HG03460 (cell line): ENCODE measurements around the gene DTYMK.

ENCODE experiments used
- ATAC-seq: cut with Tn5 transposase; IDR thresholded peaks from one replicate; pipeline ENCODE4 v1.9.1; 2021; ENCODE audit not compliant: unreplicated experiment

The DTYMK gene

DNA sequence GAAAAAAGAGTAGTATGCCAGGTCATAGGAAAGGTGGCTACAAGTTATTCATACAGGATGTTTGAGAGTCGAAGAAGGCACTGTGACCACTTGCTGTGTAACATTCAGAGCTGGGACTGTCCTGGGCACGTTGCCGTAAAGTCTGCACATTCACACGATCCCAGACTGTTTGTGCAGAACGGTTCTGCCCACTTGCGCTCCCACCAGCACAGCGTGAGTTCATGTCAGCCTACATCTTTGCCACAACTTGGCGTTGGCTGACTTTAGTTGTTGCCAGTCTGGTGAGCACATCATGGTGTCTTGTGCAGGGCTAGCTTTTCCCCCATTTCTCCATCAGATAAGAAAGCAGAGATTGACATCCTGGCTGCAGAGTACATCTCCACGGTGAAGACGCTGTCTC lies 22.3 kb upstream of the DTYMK start:
- no peak for ATAC-seq

GRCh38 chr2:241706537-241706936 lies 19.9 kb upstream of the DTYMK start:
- no peak for ATAC-seq

DNA sequence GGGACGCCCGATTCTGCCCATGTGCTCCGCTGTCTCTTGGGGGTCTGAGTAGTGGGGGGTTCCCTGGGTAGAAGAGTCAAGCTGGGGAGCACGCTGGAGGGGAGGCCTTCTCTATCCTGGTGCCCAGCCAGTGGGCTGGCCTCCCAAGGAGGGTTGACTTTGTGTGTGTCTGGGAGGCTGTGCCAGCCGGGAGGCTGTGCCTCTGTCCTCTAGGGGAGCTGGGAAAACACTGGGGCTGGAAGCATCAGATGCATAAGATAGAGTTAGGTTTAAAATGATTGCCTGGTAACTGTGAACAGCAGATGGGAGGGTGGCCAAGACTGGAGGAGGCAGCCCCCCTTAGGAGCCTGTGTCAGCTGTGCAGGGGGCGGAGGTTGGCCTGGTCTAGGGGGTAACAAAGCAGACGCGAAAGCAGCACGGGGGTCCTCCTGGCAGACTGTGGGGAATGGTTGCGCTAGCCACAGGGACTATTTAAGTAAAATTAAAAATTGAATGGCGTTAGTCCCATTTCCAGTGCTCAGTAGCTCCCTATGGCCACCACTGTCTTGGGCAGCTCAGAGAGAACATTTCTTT lies 16.5 kb upstream of the DTYMK start:
- ATAC-seq = no peak

DNA sequence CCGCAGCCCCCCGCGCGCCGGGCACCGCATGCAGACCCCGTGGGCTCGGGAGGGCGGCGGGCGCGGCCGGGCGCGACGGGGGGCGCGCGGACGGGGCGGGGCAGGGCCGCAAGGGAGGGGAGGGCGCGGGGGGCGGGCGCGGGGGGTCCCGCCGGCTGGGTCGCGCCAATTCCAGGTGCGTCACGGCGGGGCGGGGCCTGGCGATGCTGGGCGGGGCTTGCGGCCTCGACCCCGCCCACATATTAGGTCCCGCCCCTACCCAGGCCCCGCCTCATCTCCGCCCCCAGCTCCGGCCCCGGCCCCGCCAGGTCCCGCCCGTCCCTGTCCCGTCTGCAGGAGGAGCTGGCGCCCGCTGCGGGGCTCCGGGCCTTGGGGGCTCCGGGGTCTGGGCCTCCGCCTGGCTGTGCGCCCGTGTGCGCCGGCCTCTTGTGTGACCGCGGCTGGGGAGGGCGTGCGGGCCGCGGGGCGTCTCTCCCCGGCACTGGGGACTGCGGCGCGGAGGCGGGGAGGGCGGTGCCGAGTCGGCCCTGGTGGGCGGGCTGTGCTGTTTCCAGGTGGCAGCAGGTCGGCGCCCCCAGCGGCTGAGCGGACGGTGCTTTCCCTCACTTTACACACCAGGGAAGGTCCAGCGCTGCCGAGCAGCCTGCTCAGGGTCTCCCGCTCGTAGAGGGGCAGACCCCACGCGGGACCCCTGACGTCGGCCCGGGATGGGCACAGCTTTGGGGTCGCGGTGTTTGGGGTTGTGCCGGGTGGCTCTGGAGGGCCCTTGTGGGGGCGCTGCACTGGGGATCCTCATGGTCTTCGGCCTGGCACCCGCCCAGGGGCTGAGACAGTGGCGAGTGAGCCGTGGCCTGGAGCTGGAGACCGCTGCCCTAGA lies 15.8 kb upstream of the DTYMK start:
- peak; percentile 63 for ATAC-seq

GRCh38 chr2:241701399-241702154 lies 15.0 kb upstream of the DTYMK start, which contains the start of gene ING5:
Gene ING5 (plus strand): TSS chr2:241702039. CDS start chr2:241702066, 27 bp downstream.
- peak; percentile 48 for ATAC-seq

GRCh38 chr2:241701149-241701398 lies 14.5 kb upstream of the DTYMK start:
- no peak for ATAC-seq

GRCh38 chr2:241695651-241696050 lies 9.0 kb upstream of the DTYMK start:
- no peak for ATAC-seq

DNA sequence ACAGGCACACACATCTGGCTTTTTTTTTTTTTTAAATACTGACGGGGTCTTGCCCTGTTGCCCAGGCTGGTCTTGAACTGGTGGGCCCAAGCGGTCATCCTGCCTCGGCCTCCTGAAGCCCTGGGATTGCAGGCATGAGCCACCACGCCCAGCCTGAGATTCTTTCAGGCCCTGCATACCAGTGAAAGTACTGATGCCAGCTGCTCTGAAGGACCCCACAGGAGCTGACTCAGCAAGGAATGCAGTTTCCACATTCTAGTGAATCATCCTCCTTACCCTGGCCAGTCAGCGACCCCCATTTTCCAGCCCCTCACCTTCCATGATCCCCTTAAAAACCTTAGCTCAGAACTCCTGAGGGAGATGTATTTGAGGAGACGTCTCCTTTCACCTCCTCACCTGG lies 5.8 kb upstream of the DTYMK start:
- no peak for ATAC-seq

DNA sequence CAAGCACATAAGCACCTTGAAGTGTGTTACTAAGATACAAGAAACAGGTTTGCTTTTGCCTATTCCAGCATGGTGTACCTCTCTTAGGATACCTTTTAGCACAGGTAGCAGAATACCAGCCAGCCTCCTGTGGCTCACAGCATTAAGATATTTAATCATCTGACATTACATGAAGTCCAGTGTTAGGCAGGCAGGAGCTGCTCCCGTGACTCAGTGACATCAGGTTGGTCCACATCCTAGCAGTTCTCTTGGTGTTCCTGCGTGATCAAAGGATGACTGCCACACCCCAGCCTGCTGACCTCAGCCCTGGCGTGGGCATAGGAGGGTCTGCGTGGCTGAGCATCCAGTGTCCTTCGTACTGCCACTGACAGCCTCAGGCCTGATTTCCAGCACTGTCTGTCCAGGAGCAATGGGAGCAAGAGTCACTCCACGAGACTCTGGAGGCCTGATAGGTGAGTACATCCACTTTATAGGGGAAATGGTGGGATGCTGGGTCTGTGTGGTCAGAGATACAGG lies 3.6 kb upstream of the DTYMK start:
- no peak for ATAC-seq

- no peak for ATAC-seq
Observed at GRCh38 chr2:241689306-241689705, 2.7 kb upstream of the DTYMK start.

DNA sequence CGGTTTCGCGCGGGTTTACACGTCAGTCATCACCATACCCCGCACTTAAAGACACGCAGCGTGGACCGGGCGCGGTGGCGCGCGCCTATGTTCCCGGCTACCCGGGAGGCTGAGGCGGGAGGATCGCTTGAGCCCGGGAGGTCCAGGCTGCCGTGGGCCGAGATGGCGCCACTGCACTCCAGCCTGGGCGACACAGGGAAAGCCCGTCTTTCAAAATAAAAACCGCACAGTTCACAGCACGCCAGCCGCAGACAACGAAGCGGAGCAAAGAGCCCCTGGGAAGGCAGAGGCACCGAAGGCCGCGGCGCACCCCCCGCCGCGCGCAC lies 328 bp downstream of the DTYMK start:
- ATAC-seq = peak; percentile 14

DNA sequence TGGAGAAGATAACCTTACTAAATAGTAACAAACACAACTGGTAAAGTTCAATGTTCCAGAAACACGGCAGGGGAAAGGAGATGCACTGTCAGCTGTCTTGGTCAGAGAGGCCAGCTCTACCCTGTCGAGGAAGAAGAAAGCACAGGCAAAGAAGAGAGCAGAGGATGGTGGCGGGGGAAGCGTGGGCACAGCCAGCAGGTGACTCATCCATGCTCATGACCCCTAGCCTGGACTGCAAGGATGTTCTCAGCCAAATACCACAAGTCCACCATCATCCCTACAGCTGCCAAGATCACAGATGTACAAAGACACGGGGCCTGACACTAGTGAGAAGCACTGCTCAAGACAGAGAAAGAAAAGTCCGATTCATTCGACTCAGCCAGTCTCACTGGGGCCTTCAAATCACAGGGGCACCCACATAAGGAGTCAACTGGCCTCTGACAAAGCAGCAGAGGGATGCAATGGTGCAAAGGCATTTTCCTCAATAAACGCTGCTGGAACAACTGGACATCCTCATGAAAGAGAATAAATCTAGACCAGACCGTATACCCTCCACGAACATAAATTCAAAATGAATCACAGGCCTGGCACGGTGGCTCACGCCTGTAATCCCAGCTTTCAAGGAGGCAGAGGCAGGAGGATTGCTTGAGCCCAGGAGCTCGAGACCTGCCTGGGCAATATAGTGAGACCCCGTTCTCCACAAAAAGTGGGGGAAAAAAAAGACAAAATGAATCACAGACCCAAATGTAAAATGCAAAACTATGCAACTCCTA lies 5.6 kb downstream of the DTYMK start:
- ATAC-seq = no peak

- no peak for ATAC-seq
Observed at GRCh38 chr2:241680044-241680443, 6.6 kb downstream of the DTYMK start.

GRCh38 chr2:241678784-241679540 lies 7.7 kb downstream of the DTYMK start:
- no peak for ATAC-seq

DNA sequence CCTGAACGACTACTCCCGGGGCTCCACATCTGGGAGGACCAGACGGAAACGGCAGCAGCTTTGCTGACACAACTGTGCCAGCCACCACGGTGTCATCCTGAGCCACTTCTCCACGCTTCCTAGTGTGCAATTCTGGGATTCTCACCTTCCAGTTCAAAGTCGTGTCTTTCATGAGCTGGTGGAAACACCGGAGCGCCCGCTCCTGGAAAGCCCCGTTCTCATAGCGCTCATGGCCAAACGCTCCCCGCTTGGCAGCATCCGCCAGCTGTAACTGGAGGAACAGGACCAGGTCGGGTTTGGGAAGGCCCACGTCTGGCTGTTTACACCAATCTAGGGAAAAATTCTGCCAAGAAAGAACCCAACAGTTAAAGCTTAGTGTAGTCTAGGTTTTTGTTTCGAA lies 8.3 kb downstream of the DTYMK start:
- ATAC-seq = no peak

- ATAC-seq = no peak
Observed at GRCh38 chr2:241677392-241677791, 9.2 kb downstream of the DTYMK start.

DNA sequence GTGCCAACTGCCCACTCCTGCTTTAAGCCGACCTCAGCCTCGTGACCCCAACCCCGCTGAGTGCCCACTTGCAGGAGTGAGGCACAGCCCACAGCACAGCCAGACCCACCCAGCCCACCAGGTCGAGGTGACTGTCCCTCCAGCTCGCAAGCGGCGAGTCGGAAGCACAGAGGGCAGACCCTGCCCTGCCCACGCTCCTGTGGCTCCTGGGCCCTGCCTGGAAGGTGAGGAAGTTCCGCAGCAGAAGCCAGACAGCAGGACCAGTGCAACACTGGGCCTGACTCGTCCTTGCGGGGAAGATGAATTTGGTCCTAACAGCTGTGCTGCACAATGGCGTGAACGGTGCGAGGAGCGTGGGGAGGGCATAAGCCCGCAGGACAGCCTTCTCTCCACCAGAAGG lies 9.9 kb downstream of the DTYMK start:
- no peak for ATAC-seq

DNA sequence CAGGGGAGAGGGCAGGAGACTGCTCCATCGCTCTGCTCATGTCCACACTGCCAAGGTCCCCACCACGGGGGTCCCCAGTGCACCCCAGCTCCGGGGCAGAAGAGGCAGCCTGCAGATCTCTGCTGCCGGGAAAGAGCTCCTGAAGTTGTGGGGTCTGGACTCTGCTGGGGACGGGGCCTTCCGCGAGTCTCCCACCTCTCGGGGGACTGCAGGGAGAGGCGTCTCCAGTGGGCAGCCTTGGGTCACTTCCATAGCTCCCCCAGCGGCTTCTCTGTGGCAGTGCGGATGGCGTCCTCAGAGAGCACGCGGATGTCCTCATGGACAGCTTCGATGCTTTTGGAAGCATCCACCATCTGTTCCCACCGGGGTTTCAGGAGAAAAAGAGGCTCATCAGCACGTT lies 10.7 kb downstream of the DTYMK start:
- ATAC-seq = no peak

DNA sequence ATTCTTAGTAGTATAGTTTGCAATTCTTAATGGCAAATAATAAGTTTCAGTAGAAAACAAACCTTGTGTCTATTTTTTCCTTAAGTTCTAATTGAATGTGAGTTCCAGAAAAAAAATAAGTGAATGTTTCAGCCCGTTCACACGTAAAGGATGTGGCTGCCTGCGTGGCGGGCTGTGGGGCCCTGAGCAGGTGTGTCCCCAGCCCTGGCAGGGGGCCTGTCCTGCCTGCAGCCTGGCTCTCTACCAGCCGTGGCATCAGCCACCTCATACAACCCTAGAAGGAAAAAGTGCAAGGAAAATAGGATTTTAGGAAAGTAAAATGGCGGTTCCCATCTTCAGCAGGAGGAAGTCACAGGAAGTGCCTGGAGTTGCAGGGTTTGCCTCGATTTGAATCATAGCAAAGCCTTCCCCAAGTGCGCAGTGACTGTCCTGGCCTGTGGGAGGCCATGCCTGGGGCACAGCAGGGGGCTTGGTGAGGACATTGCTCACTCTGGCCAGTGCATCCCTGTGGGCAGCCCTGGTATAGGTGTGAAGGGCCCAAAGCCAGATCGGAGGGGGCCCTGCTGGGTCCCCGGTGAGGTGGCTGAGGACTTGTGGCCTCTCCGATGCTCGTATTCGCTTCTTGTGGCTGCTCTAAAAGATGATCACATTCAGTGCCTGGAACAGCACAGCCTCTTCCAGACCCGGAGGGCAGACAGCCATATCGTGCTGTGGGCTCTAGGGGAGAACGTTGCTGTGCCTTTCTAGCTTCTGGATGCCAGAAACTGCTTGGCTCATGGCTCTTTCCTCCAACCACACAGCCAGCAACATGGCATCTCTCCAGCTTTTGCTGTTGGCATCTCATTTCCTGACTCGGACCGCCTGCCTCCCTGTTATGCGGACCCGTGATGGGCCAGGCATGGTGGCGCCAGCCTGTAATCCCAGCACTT lies 12.6 kb downstream of the DTYMK start:
- no peak for ATAC-seq
